HFFc6 (cell line): ENCODE data around the gene OR9A2. TPM values are rescaled to one million over a fixed set of nuclear protein-coding genes. Genes with fewer than 3 reads are reported as not detected.

Experiments
- DNase-seq: peaks from one replicate; pipeline ENCODE4 v3.0.0-alpha.2; 2018
- H3K27ac Mint-ChIP-seq: 2 replicates; pipeline ENCODE4 v1.8.0; 2020; ENCODE audit warnings: mild to moderate bottlenecking, mixed read lengths
- H3K27me3 Mint-ChIP-seq: 2 replicates; pipeline ENCODE4 v1.8.0; 2021; ENCODE audit warnings: mild to moderate bottlenecking, moderate library complexity, mixed read lengths; ENCODE audit not compliant: insufficient read depth
- H3K36me3 Mint-ChIP-seq: 2 replicates; pipeline ENCODE4 v1.8.0; 2021; ENCODE audit warnings: low read depth, mixed read lengths
- H3K4me1 Mint-ChIP-seq: 2 replicates; pipeline ENCODE4 v1.8.0; 2020; ENCODE audit warnings: low read depth, mixed read lengths
- H3K4me3 Mint-ChIP-seq: 2 replicates; pipeline ENCODE4 v1.8.0; 2020; ENCODE audit warnings: mild to moderate bottlenecking, moderate library complexity, mixed read lengths
- H3K9me3 Mint-ChIP-seq: 2 replicates; pipeline ENCODE4 v1.8.0; 2020; ENCODE audit warnings: mild to moderate bottlenecking, mixed read lengths
- CTCF ChIP-seq: fragments of 200-600 bp; sonication (generic); IDR thresholded peaks from 2 replicates; pipeline ENCODE4 v1.5.0; 2021; ENCODE audit warnings: antibody characterized with exemption, mild to moderate bottlenecking
- total RNA-seq, 6 experiments: library from RNA; stranded (reverse); fragmentation: NEBNext Ultra II Directional; extraction: Animal tissue kit (Norgen Biotek cat#: 25700); gene quantifications; 2 replicates in 1 of 6; 3 replicates in 5 of 6; pipeline ENCODE4 v1.2.3, GENCODE V29; 2021

The OR9A2 gene
- total RNA-seq, 6 experiments from 2014 or later: not detected

DNA sequence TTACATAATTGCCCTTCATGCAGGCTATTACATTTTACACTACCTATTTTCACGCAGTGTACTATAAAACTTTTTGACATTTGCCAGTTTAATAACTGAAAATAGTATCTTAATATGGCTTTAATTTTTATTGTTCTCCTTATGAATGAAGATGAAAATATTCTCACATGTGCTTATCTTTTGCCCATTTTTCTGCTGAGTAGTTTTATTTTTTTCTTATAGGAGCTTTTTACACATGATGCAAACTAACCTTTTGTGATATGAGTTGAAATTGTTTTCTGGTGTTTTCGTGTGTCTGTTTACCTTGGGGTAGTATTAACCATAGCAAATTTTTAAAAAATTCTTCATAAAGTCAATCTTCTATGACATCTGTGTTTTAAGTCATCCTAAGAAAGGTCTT, 26.3 kb downstream of the OR9A2 start:
- Mint-ChIP-seq H3K4me3 (no peak overlapping the region), H3K27me3 (peaks cover 3% of the 10 kb centered on the region; the same call in 1 of the 2 replicates), H3K27ac (no peak overlapping the region), H3K4me1 (peaks cover 10% of the 10 kb centered on the region), H3K9me3 (no peaks in the 10 kb centered on the region), H3K36me3 (no peaks in the 10 kb centered on the region)
- DNase-seq: no peak
- TF ChIP-seq CTCF: no peak

DNA sequence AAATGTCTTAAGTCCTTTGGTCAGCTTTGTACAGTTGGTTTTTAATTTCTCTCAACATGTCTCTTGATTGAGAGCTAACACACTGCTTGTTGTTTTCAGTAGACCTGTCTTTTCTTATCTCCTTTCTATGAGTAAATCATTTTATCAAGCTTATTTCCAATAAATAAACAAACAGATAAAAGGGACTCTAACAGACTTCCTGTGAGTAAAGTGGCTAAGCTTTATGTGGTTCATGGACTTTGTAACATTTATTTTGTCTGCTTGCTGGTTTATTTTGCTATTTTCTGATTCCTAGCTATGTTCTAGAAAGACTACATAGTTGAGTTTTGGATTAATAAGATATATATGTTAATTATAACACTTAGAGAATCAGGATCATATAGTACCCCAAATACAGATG, 27.1 kb downstream of the OR9A2 start:
- Mint-ChIP-seq H3K4me1 (peaks cover 10% of the 10 kb centered on the region), H3K4me3 (no peak overlapping the region), H3K9me3 (no peaks in the 10 kb centered on the region), H3K27me3 (peaks cover 5% of the 10 kb centered on the region; the same call in 1 of the 2 replicates), H3K36me3 (no peaks in the 10 kb centered on the region), H3K27ac (no peak overlapping the region)
- no peak for DNase-seq
- TF ChIP-seq CTCF: no peak

DNA sequence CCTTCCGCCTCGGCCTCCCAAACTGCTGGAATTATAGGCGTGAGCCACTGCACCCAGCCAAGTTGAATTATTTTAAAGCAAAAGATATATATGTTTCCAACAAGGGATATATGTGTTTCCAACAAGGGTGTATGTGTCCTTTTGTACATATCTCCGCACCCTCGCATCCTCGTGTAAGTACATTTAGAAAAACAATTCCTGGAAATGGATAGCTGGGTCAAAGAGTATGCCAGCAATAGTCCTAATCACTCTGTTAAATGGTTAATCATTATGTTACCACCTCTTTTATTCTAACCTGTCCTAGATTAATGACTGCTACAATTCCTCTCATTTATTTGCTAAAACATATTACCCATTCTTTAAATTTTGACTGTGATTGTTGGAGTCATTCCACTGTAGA, 28.0 kb downstream of the OR9A2 start:
- Mint-ChIP-seq H3K9me3 (no peaks in the 10 kb centered on the region), H3K36me3 (no peaks in the 10 kb centered on the region), H3K27me3 (peaks cover 5% of the 10 kb centered on the region; the same call in 1 of the 2 replicates), H3K27ac (no peak overlapping the region), H3K4me3 (no peak overlapping the region), H3K4me1 (peaks cover 10% of the 10 kb centered on the region)
- DNase-seq: no peak
- TF ChIP-seq CTCF: no peak

DNA sequence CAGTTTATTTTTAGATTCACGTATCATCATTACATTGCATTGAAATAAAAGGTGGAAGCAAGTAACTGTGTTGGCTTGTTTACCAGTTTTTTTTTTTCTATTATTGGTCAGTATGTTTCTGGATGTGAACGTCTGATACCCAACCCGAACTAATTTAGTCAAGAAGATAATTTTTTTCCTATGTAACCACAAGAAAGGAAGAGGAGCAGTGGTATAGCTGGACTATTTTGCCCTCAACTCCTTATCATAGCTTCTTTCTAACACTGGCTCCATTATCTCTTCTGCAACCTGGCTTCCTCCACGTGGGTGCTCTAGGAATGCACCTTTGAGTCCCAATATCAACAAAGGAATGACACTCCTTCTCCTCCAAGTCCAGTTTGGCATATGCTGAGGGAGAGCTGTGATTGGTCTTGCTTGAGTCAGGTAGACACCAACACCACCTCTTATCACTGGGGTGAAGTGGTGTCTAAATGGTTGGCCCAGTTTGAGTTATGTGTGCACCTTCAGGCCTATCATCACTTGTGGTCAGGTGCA, 29.4 kb downstream of the OR9A2 start:
- no peak for TF ChIP-seq CTCF
- no peaks in the 10 kb centered on the region for H3K4me1 Mint-ChIP-seq
- H3K4me3 Mint-ChIP-seq: no peak overlapping the region
- no peak overlapping the region for H3K27ac Mint-ChIP-seq
- H3K36me3 Mint-ChIP-seq: no peaks in the 10 kb centered on the region
- peaks cover 3% of the 10 kb centered on the region; the same call in 1 of the 2 replicates for H3K27me3 Mint-ChIP-seq
- DNase-seq: no peak
- no peaks in the 10 kb centered on the region for H3K9me3 Mint-ChIP-seq

DNA sequence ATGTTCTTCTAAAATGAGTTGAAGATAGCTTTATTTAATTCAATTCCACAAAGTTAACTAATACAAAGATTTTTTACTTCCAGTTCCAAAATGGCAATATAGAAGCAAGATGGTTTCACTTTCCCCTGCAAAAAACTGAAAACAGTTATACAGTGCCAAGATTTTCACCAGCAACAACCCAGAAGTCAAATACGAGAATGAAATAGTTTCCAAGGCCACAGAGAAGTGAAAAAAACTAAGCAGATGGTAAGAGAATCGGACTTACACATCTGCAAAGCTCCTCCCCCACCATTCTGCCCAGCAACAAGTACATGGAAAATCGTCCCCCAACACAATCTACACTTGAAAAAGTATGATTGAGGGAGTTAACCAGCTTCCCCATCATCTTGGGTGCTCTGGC, 34.5 kb downstream of the OR9A2 start:
- no peak for TF ChIP-seq CTCF
- Mint-ChIP-seq H3K9me3 (no peaks in the 10 kb centered on the region), H3K27me3 (peaks cover 3% of the 10 kb centered on the region; the same call in 1 of the 2 replicates), H3K4me1 (no peaks in the 10 kb centered on the region), H3K27ac (no peak overlapping the region), H3K36me3 (no peaks in the 10 kb centered on the region), H3K4me3 (no peak overlapping the region)
- no peak for DNase-seq
